ENCODE data around the gene LTC4S. TPM values are rescaled to one million over a fixed set of nuclear protein-coding genes. Genes with fewer than 3 reads are reported as not detected.

LTC4S gene
- total and polyA plus RNA-seq, 9 of the 15 experiments (the other 6 are each of a cell fraction or from before 2014, with no cell fraction given), result 0.17 to 0.77 (median 0.75) TPM; not detected in 6

DNA sequence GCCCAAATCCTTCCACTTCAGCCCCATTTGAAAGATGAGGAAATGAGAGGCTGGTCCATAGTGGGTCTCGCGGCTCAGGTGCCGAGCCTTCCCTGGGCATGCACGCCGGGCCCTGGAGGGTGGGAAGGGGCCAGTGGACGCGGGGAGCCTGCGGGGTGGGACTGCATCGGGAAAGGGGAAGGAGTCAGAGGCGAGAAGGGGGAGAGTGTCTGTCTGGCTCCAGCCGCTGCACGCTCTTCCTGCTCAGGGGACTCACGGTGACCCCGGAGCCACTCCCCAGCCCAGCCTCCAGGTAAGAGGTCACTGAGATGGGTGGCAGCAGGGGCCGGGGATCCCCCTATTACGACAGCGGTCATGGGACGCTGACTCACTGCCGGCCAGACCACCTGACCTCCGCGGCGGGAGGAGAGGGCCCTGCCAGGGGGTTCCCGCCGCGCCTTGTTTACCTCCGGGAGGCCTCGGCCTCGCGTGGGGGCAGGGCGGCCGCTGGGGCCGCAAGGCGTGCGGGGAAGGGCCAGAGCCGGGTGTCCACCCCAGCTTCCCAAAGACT, 25.0 kb downstream of the LTC4S start (continued):
- TF ChIP-seq PTTG1 (tag; IDR thresholded peaks at IDR 0.05; ENCODE audit: low read depth) (no peak), ZNF347 (CRISPR knock-in tag; IDR thresholded peaks at IDR 0.05; ENCODE audit: low read depth) (no peak), HDGF (IDR thresholded peaks at IDR 0.05) (0 out of 2 replicates have a peak, but pooled peaks have one; percentile 17), ZNF764 (CRISPR knock-in tag; IDR thresholded peaks at IDR 0.05; ENCODE audit: low read depth) (no peak), HCFC1 (IDR thresholded peaks at IDR 0.05; ENCODE audit: low read depth, low read length) (peak; percentile 38; the same call in 1 of the 2 replicates), NRF1 (conservative IDR thresholded peaks at IDR 0.05 in 1 of 2, IDR thresholded peaks at IDR 0.05 in 1 of 2) (peak; percentile 53 to 64), GTF2A2 (tag; IDR thresholded peaks at IDR 0.05) (no peak), MTA1 (IDR thresholded peaks at IDR 0.05; ENCODE audit: borderline replicate concordance) (peak; percentile 21; the same call in 1 of the 2 replicates), GTF2F1 (IDR thresholded peaks at IDR 0.05; ENCODE audit: low read depth, low read length) (no peak), ZNF436 (CRISPR knock-in tag; IDR thresholded peaks at IDR 0.05) (no peak)
- TF ChIP-seq, protein P1, sequence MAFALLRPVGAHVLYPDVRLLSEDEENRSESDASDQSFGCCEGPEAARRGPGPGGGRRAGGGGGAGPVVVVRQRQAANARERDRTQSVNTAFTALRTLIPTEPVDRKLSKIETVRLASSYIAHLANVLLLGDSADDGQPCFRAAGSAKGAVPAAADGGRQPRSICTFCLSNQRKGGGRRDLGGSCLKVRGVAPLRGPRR (CRISPR knock-in tag; IDR thresholded peaks at IDR 0.05), result no peak
- TF ChIP-seq, protein P2, sequence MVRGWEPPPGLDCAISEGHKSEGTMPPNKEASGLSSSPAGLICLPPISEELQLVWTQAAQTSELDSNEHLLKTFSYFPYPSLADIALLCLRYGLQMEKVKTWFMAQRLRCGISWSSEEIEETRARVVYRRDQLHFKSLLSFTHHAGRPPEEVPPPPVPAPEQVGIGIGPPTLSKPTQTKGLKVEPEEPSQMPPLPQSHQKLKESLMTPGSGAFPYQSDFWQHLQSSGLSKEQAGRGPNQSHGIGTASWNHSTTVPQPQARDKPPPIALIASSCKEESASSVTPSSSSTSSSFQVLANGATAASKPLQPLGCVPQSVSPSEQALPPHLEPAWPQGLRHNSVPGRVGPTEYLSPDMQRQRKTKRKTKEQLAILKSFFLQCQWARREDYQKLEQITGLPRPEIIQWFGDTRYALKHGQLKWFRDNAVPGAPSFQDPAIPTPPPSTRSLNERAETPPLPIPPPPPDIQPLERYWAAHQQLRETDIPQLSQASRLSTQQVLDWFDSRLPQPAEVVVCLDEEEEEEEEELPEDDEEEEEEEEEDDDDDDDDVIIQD (CRISPR knock-in tag; IDR thresholded peaks at IDR 0.05), result no peak
- TF ChIP-seq, protein P3, sequence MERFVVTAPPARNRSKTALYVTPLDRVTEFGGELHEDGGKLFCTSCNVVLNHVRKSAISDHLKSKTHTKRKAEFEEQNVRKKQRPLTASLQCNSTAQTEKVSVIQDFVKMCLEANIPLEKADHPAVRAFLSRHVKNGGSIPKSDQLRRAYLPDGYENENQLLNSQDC (CRISPR knock-in tag; IDR thresholded peaks at IDR 0.05), result no peak
- TF ChIP-seq, protein P4, sequence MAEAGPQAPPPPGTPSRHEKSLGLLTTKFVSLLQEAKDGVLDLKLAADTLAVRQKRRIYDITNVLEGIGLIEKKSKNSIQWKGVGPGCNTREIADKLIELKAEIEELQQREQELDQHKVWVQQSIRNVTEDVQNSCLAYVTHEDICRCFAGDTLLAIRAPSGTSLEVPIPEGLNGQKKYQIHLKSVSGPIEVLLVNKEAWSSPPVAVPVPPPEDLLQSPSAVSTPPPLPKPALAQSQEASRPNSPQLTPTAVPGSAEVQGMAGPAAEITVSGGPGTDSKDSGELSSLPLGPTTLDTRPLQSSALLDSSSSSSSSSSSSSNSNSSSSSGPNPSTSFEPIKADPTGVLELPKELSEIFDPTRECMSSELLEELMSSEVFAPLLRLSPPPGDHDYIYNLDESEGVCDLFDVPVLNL (CRISPR knock-in tag; IDR thresholded peaks at IDR 0.05; ENCODE audit: low read depth), result no peak
- TF ChIP-seq, protein P5, sequence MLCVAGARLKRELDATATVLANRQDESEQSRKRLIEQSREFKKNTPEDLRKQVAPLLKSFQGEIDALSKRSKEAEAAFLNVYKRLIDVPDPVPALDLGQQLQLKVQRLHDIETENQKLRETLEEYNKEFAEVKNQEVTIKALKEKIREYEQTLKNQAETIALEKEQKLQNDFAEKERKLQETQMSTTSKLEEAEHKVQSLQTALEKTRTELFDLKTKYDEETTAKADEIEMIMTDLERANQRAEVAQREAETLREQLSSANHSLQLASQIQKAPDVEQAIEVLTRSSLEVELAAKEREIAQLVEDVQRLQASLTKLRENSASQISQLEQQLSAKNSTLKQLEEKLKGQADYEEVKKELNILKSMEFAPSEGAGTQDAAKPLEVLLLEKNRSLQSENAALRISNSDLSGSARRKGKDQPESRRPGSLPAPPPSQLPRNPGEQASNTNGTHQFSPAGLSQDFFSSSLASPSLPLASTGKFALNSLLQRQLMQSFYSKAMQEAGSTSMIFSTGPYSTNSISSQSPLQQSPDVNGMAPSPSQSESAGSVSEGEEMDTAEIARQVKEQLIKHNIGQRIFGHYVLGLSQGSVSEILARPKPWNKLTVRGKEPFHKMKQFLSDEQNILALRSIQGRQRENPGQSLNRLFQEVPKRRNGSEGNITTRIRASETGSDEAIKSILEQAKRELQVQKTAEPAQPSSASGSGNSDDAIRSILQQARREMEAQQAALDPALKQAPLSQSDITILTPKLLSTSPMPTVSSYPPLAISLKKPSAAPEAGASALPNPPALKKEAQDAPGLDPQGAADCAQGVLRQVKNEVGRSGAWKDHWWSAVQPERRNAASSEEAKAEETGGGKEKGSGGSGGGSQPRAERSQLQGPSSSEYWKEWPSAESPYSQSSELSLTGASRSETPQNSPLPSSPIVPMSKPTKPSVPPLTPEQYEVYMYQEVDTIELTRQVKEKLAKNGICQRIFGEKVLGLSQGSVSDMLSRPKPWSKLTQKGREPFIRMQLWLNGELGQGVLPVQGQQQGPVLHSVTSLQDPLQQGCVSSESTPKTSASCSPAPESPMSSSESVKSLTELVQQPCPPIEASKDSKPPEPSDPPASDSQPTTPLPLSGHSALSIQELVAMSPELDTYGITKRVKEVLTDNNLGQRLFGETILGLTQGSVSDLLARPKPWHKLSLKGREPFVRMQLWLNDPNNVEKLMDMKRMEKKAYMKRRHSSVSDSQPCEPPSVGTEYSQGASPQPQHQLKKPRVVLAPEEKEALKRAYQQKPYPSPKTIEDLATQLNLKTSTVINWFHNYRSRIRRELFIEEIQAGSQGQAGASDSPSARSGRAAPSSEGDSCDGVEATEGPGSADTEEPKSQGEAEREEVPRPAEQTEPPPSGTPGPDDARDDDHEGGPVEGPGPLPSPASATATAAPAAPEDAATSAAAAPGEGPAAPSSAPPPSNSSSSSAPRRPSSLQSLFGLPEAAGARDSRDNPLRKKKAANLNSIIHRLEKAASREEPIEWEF (CRISPR knock-in tag; IDR thresholded peaks at IDR 0.05), result no peak
- TF ChIP-seq, protein P6, sequence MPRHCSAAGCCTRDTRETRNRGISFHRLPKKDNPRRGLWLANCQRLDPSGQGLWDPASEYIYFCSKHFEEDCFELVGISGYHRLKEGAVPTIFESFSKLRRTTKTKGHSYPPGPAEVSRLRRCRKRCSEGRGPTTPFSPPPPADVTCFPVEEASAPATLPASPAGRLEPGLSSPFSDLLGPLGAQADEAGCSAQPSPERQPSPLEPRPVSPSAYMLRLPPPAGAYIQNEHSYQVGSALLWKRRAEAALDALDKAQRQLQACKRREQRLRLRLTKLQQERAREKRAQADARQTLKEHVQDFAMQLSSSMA (CRISPR knock-in tag; IDR thresholded peaks at IDR 0.05), result no peak

All from K562 (cell line).